HepG2 (cell line): ENCODE data around the gene POLR3GL. TPM values are rescaled to one million over a fixed set of nuclear protein-coding genes. Genes with fewer than 3 reads are reported as not detected.
A peak's percentile ranks its signal among the peaks of the same experiment; 100 is the strongest.

Experiments used
- CREB1 ChIP-seq, 2 experiments: fragments of 450-650 bp in 1 of 2; IDR thresholded peaks; 2 replicates each; pipeline ENCODE4 v1.6.1; 2016 to 2017; ENCODE audit warnings: control low read depth in 1 of 2, mild to moderate bottlenecking in 1 of 2, missing compliant biosample characterization in 1 of 2, missing genetic modification characterization in 1 of 2
- EP300 ChIP-seq, 3 experiments: sonication (generic) in 1 of 3; formaldehyde crosslinking in 1 of 3; IDR thresholded peaks; 2 replicates each; pipeline versions ENCODE4 v1.5.1 to v1.6.1; 2011 to 2020; ENCODE audit warnings: low read depth in 2 of 3, low read length in 2 of 3, borderline replicate concordance in 1 of 3, improper control_type of control experiment in 1 of 3, mild to moderate bottlenecking in 1 of 3, missing genetic modification reagents in 1 of 3, moderate library complexity in 1 of 3
- FOXO4 ChIP-seq: sonication (generic); formaldehyde crosslinking; conservative IDR thresholded peaks from 2 replicates; pipeline ENCODE4 v1.8.1; 2023; ENCODE audit warnings: missing genetic modification reagents
- IRF2 ChIP-seq: IDR thresholded peaks from 2 replicates; pipeline ENCODE4 v1.6.1; 2018; ENCODE audit warnings: missing genetic modification reagents, missing compliant biosample characterization
- KLF11 ChIP-seq: IDR thresholded peaks from 2 replicates; pipeline ENCODE4 v1.6.1; 2016; ENCODE audit warnings: missing compliant biosample characterization
- KLF6 ChIP-seq: IDR thresholded peaks from 2 replicates; pipeline ENCODE4 v1.8.0; 2016; ENCODE audit warnings: missing biosample characterization, missing genetic modification reagents
- MBNL3 ChIP-seq: fragments of 250-450 bp; sonication (Bioruptor Pico); conservative IDR thresholded peaks from 2 replicates; pipeline ENCODE4 v1.8.0; 2022; ENCODE audit warnings: mild to moderate bottlenecking, inconsistent platforms
- NRL ChIP-seq: sonication (generic); formaldehyde crosslinking; IDR thresholded peaks from 2 replicates; pipeline ENCODE4 v1.5.0; 2020; ENCODE audit warnings: missing genetic modification reagents, mild to moderate bottlenecking, moderate library complexity, borderline replicate concordance
- PHF8 ChIP-seq: sonication (generic); formaldehyde crosslinking; IDR thresholded peaks from 2 replicates; pipeline ENCODE4 v1.5.0; 2020; ENCODE audit warnings: missing genetic modification reagents
- TBX2 ChIP-seq: sonication (generic); formaldehyde crosslinking; IDR thresholded peaks from 2 replicates; pipeline ENCODE4 v1.5.0; 2020; ENCODE audit warnings: missing genetic modification reagents, mild to moderate bottlenecking, borderline replicate concordance
- UBTF ChIP-seq: sonication (generic); formaldehyde crosslinking; IDR thresholded peaks from 2 replicates; pipeline ENCODE4 v1.4.0; 2020; ENCODE audit warnings: mild to moderate bottlenecking, missing genetic modification reagents
- ZNF136 ChIP-seq: sonication (generic); formaldehyde crosslinking; IDR thresholded peaks from 2 replicates; pipeline ENCODE4 v1.8.1; 2022; ENCODE audit warnings: low read depth, mild to moderate bottlenecking, moderate library complexity, missing genetic modification reagents
- ZNF614 ChIP-seq: IDR thresholded peaks from 2 replicates; pipeline ENCODE4 v1.6.1; 2018; ENCODE audit warnings: missing biosample characterization, missing genetic modification reagents, inconsistent platforms, borderline replicate concordance
- ZNF761 ChIP-seq: sonication (generic); formaldehyde crosslinking; conservative IDR thresholded peaks from 2 replicates; pipeline ENCODE4 v1.4.0; 2020; ENCODE audit warnings: mild to moderate bottlenecking, missing genetic modification reagents
- ZNF788 ChIP-seq: sonication (generic); formaldehyde crosslinking; IDR thresholded peaks from 2 replicates; pipeline ENCODE4 v1.5.0; 2020; ENCODE audit warnings: mild to moderate bottlenecking, missing genetic modification reagents, borderline replicate concordance
- polyA plus RNA-seq, 8 experiments: library from polyadenylated mRNA; depleted of rRNA in 3 of 8; stranded (reverse) in 7 of 8; unstranded in 1 of 8; fragments of >200 nt; fragmentation: Illumina TruSeq in 4 of 8; extraction: Trizol in 4 of 8; gene quantifications; 2 replicates each; pipeline versions ENCODE4 v1.2.1 to v1.2.3, GENCODE V29; 2011 to 2016; ENCODE audit warnings: low read depth in 4 of 8, missing spikeins in 1 of 8, mixed read lengths in 1 of 8; ENCODE audit not compliant: insufficient read depth in 1 of 8
- total RNA-seq, 5 experiments: library from RNA; depleted of rRNA; stranded (reverse); fragments of >200 nt; fragmentation: Illumina TruSeq; extraction: Trizol; gene quantifications; 2 replicates each; pipeline ENCODE4 v1.2.3, GENCODE V29; 2016; ENCODE audit warnings: low read depth in 1 of 5
- TF ChIP-seq, protein P1 (sequence below): sonication (generic); formaldehyde crosslinking; IDR thresholded peaks from 2 replicates; pipeline ENCODE4 v1.5.1; 2020; ENCODE audit warnings: missing genetic modification reagents, mild to moderate bottlenecking, borderline replicate concordance
- TF ChIP-seq, protein P2 (sequence below): sonication (generic); formaldehyde crosslinking; IDR thresholded peaks from 2 replicates; pipeline ENCODE4 v1.9.0; 2022; ENCODE audit warnings: missing genetic modification reagents, mild to moderate bottlenecking, borderline replicate concordance
- TF ChIP-seq, protein P3 (sequence below): sonication (generic); formaldehyde crosslinking; IDR thresholded peaks from 2 replicates; pipeline ENCODE4 v1.4.0; 2020; ENCODE audit warnings: mild to moderate bottlenecking, missing genetic modification reagents
- TF ChIP-seq, protein P4 (sequence below): IDR thresholded peaks from 2 replicates; pipeline ENCODE4 v1.6.1; 2016; ENCODE audit warnings: missing genetic modification reagents, missing compliant biosample characterization

POLR3GL gene
- total and polyA plus RNA-seq, 2 of the 13 experiments (the other 11 are each of a cell fraction or from before 2014, with no cell fraction given), result 11.5 to 12.4 TPM

GRCh38 chr1:145964328-145965118 is at the start of gene POLR3GL, which contains the start of gene ANKRD34A (continued):
- TF ChIP-seq EP300 (IDR thresholded peaks at IDR 0.05; ENCODE audit: low read depth in 2 of 2, low read length in 2 of 2), result no peak
- no peak for TF ChIP-seq EP300 (CRISPR knock-in tag; IDR thresholded peaks at IDR 0.05; ENCODE audit: borderline replicate concordance)
- no peak for TF ChIP-seq MBNL3 (CRISPR knock-in tag)
- no peak for TF ChIP-seq KLF6 (CRISPR knock-in tag)
- TF ChIP-seq, protein P1, sequence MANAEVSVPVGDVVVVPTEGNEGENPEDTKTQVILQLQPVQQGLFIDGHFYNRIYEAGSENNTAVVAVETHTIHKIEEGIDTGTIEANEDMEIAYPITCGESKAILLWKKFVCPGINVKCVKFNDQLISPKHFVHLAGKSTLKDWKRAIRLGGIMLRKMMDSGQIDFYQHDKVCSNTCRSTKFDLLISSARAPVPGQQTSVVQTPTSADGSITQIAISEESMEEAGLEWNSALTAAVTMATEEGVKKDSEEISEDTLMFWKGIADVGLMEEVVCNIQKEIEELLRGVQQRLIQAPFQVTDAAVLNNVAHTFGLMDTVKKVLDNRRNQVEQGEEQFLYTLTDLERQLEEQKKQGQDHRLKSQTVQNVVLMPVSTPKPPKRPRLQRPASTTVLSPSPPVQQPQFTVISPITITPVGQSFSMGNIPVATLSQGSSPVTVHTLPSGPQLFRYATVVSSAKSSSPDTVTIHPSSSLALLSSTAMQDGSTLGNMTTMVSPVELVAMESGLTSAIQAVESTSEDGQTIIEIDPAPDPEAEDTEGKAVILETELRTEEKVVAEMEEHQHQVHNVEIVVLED (CRISPR knock-in tag), result peak; percentile 37; the same call in 1 of the 2 replicates
- TF ChIP-seq FOXO4 (CRISPR knock-in tag), result no peak
- TF ChIP-seq, protein P2, sequence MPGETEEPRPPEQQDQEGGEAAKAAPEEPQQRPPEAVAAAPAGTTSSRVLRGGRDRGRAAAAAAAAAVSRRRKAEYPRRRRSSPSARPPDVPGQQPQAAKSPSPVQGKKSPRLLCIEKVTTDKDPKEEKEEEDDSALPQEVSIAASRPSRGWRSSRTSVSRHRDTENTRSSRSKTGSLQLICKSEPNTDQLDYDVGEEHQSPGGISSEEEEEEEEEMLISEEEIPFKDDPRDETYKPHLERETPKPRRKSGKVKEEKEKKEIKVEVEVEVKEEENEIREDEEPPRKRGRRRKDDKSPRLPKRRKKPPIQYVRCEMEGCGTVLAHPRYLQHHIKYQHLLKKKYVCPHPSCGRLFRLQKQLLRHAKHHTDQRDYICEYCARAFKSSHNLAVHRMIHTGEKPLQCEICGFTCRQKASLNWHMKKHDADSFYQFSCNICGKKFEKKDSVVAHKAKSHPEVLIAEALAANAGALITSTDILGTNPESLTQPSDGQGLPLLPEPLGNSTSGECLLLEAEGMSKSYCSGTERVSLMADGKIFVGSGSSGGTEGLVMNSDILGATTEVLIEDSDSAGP, result peak; percentile 72; the same call in 1 of the 2 replicates
- TF ChIP-seq ZNF788 (CRISPR knock-in tag), result peak; percentile 12; the same call in 1 of the 2 replicates
- no peak for TF ChIP-seq CREB1 (IDR thresholded peaks at IDR 0.05)
- peak; percentile 64; the same call in 1 of the 2 replicates for TF ChIP-seq CREB1 (CRISPR knock-in tag; IDR thresholded peaks at IDR 0.05)
- no peak for TF ChIP-seq ZNF761 (CRISPR knock-in tag)
- peak; percentile 74; the same call in 1 of the 2 replicates for TF ChIP-seq NRL (CRISPR knock-in tag)
- TF ChIP-seq KLF11 (CRISPR knock-in tag), result 0 out of 2 replicates have a peak, but pooled peaks have one; percentile 49
- TF ChIP-seq, protein P3, sequence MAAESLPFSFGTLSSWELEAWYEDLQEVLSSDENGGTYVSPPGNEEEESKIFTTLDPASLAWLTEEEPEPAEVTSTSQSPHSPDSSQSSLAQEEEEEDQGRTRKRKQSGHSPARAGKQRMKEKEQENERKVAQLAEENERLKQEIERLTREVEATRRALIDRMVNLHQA (CRISPR knock-in tag), result no peak
- 0 out of 2 replicates have a peak, but pooled peaks have one; percentile 56 for TF ChIP-seq ZNF136
- TF ChIP-seq UBTF, result 0 out of 2 replicates have a peak, but pooled peaks have one; percentile 49
- TF ChIP-seq, protein P4, sequence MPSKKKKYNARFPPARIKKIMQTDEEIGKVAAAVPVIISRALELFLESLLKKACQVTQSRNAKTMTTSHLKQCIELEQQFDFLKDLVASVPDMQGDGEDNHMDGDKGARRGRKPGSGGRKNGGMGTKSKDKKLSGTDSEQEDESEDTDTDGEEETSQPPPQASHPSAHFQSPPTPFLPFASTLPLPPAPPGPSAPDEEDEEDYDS (CRISPR knock-in tag), result peak; percentile 85
- TF ChIP-seq ZNF614, result 0 out of 2 replicates have a peak, but pooled peaks have one; percentile 29
- TF ChIP-seq PHF8 (CRISPR knock-in tag), result peak; percentile 78
- 0 out of 2 replicates have a peak, but pooled peaks have one; percentile 14 for TF ChIP-seq TBX2 (CRISPR knock-in tag)
- TF ChIP-seq IRF2, result peak; percentile 32; the same call in 1 of the 2 replicates
